Stimulated activated CD4-positive, alpha-beta T cell treated with anti-CD3 and anti-CD28 coated beads, Interleukin-15, amount 100 ng/mL, for 1 hour (primary cell): ENCODE data around the gene CCDC197.

Experiments
- DNase-seq, 2 donors: peaks; one replicate each; pipeline ENCODE4 v3.0.0-alpha.2; 2020; ENCODE audit warnings: low read depth in 1 of 2, low spot score in 1 of 2

Gene CCDC197

GRCh38 chr14:93997082-93997481 is at the start of gene CCDC197:
Gene CCDC197, plus strand, starts transcription at chr14:93997301. Its CDS starts 831 bp downstream, at chr14:93998132.
- DNase-seq = no peak

DNA sequence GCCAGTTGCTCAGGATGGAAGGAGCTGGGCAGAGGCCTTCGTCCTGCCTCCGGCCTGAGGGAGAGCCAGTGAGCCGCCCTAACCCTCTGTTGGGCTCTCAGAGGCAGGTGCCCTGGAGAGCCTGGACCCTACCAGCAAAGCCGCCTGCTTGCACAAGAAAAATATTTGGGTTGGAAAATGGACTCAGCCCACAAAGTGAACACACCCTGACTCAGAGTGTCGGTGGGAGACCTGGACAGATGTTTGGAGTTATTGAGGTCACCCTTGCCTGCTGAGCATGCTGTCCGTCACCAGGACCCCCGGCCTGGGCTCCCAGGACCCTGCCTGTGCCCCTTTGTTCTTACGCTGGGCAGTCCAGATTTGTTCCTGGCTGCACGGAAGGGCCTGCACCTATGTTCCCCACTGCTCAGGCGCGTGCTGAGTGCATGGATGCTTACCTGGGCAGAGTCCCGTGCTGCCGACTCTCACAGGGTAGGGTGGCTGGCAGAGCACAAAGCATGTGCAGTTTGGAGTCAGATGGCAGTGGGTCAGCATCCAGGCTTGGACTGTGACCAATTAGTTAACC is 47.5 kb upstream of the CCDC197 start:
- DNase-seq = no peak

DNA sequence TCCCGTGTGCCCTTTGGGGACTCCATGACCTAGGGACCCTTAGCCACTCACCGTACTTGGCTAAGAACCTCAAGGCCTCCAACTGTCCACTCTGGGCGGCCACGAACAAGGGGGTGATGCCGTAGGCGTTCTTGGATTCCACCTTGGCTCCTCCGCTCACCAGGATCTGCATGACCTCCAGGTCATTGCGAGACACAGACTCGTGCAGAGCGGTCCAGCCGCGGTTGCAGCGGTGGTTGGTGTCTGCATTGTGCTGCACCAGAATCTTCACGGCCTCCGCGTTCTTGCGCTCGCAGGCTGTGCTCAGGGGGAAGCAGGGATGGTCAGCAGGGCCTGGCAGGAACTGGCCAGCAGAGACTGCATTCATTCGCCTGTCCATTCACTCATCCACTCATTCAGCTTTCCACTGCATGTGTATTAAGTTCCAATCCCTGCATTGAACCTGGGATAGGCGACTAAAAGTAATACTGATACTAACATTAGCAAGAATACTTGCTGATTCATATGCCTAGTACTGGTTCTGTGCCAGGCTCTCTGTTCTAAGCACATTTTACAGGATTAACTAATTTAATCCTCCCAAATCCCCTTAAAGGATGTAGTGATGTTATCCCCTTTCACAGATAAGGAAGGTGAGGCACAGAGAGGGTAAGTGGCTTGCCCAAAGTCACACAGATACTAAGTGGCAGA is 46.0 kb upstream of the CCDC197 start:
- no peak for DNase-seq

- no peak for DNase-seq
Measured at GRCh38 chr14:93951635-93952540, 45.2 kb upstream of the CCDC197 start.

GRCh38 chr14:93952829-93953228 is 44.3 kb upstream of the CCDC197 start:
- no peak for DNase-seq

DNA sequence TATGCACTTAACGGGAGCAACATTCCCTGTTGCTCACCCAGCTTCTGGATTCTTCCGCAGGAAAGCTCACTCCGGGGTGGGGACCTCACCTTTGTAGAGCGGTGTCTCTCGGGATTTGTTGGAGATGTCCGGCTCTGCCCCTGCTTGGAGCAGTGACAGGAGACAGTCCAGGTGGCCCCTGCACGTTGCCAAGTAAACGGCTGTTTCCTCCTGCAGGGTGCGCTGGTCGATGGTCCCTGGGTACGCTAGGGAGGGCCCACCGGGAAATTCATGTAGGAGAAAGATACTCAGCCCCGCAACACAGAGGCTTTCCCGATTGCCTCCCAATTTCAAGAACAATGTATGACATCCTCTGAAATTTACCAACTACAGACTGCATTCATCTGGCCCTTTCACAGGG is 43.8 kb upstream of the CCDC197 start:
- no peak for DNase-seq

GRCh38 chr14:93953739-93954515 is 43.2 kb upstream of the CCDC197 start:
- no peak for DNase-seq

DNA sequence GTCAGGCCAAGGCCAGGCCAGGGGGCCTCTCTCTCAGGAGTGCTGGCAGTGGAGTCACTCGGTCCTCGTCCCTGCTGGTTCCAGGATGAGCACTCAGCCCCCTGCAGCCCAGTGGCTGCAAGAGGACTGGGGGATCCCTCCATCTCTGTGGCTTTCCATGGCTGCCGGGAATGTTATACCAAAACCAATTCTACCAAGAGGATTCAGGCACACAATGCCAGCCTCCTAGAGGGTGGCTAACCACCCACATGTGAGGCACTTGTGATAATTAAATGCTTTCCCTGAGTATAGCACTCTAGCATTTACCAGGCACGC is 42.6 kb upstream of the CCDC197 start:
- no peak for DNase-seq

DNA sequence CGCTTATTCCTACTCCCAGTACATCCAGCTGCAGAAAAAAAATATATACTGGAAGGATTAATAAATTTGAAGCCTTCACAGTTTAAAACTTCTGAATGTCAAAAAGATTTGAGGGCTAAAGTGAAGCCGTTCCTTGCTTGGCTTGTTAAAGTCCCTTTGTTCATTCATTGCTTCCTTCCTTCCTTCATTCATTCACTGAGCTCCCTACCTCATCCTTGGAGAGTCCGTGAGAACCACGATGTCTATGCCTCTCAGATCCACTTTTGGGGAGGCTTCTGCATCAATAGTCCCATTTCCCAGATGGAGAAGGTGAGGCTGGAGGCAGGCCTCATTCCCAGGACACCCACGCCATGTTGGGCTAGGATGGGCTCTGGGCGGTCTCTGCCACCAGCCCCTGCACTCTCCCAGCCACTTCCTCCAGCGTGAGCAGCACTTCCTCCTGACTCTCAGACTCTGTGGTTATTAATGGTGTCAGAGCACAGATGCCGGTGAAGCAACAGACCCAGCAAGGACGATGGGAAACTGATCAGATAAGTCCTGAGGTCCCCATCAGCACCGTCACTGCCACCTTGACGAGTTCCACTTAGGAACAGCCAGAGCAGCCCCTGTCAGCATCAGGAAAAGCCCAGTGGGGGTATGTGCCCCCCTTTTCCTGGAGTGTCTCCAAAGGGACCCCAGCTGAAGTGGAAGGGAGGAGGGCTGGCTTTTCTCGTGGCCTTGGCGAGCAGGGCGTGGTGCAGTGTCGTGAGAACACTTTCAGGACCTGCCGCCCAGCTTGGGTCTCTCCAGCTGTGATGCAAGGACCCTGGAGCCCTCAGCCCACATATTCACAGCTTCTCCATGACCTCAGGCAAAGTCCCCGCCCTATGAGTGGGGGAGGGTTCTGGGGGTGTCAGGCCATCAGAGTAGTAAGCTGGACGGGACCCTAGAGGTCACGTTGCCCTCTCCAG is 41.9 kb upstream of the CCDC197 start:
- DNase-seq = no peak

GRCh38 chr14:93955850-93956481 is 41.1 kb upstream of the CCDC197 start:
- DNase-seq = no peak

GRCh38 chr14:93956514-93957332 is 40.4 kb upstream of the CCDC197 start:
- no peak for DNase-seq

DNA sequence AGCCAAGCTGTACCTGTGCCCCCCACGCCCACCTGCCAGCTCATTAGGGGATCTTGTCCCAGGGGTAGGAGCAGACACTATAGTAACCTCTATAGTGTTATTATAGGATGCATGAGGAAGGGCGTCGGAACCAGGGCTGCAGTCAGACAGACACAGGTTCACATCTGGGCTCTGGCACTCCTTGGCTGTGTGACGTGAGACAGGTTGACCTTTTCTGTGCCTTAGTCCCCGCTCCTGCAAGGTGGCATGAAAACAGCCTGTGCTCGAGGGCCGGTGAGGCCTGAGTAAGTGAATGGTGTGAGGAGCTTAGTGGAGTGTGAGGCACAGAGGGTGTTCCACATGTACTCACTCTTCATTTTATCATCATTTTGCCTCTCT is 39.8 kb upstream of the CCDC197 start:
- DNase-seq = no peak

DNA sequence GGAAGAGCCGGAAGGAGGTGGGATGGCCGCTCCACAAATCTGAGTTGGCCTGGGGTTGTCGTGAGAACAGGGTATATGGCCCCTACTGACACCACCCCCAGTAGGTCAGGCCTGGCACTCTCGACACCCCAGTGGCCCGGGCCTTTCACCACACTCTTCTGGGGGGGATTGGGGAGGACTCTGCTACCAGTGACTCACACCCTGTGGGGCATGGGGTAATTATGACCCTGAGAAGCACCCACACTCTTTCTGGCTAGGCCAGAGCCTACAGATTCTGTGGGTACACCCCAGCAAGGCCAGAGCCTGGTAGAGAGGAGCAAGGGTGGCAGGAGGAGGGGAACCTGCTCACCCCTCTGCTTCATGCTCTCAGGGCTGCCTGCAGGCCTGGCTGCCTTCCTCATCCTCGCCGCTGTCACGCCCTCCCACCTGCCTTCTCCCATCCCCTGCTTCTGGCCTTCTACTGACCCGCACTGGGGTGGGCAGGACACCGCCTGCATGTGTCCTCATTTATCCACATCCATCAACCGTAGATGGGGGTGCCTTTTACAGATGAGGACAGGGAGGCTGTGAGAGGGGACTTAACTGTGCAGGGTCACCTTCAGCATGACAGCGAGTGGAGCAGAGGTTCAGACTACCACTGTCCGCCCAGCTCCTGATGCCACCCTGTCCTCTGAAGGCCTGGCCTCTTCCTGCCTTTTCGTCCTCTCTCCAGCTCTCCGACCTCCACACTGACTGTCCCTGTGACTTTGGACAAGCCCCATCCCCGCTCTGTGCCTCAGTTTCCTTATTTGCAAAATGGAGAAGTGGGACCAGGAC is 39.1 kb upstream of the CCDC197 start:
- no peak for DNase-seq

DNA sequence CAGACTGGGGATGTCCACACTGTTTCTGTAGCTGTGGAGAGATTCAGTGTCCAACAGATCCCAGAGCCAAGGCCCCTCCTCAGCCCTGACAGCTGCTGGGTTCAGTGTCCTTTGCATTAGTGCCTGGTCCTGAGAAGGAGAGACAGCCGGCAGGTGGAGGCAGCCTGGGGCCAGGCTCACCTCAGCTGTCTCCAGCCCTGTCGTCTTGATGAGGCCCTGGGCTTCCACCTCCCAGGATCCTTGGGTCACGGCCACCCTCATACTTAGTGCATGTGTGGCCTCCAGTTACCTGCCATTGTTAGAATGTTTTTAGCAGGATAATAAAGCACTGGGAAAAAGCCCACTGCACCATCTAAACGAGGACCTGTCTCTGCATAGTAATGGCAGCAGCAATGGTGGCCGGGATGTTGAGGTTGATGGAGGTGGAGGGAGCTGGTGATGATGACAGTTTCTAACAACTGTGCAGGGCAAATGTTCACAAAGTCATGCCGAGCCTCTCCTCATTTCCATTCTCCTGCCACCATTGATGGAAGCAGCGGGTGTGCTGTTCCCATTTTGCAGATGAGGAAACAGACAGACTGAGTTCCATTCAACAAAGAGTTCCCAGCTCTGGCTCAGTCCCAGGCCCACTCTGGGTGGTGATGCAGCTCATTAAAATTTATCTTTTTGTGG is 38.4 kb upstream of the CCDC197 start:
- no peak for DNase-seq

DNA sequence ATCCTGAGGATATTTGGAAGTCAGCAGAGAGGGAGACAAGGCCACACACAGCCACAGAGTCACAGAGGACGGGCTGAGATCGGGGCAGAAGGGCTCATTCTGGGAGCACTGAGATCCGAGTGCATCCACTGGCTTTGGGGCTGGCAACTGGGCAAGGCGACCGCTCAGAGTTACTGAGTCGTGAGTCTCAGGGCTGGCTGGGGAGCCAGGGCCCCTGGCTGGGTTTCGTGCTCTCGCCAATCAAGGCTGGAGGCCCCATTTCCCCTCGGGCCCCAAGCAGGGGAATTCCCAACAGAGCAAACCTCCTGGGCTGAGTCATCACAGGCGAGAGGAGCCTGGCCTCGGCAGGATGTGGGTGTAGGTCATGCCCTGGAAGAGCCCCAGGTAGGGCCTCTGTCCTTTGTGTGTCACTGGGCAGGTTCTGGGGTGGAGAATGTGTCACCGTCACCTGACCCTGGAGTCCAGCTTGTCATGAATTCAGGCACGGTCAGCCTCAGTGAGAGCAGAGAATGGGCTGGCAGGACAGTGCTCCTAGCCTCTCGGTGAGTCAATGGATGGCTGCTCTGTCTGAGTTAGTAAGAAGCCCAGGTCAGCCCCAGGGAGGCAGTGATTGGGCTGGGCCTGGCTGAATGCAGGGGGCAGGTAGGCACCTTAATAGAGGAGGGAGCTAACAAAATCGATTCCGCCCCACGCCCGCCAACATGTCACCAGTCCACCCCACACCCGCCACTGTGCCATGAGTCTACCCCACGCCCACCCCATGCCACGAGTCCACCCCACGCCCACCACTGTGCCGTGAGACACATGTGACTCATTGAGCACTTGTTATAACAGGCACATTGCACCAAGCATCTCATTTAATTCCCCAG is 37.6 kb upstream of the CCDC197 start:
- peak; percentile 77 to 83 for DNase-seq

DNA sequence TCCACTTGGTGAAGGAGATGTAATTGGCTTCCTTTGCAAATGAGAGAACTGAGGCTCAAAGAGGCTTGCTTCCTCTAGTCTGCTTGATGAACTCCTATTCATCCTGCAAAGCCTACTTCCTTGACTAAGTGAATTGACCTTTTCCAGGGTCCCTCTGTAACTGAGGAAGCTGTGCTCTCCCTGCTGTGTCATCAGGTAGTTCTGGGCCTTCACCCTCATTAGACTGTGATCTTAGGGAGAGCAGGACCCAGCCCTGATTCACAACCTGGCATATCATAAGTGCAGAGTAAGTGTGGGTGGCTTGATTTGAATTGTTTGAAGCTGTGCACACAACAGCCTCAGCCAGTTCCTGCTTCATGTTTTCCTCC is 37.0 kb upstream of the CCDC197 start:
- no peak for DNase-seq
